Embryonic facial prominence (tissue), 1 donor: ENCODE results near the gene RLIM.
A peak's percentile ranks its signal among the peaks of the same experiment; 100 is the strongest.
"Not testable (repeated sequence)": the region's sequence is repeated elsewhere in the genome, so short reads cannot be mapped to it uniquely, and the experiment has no call there.

ENCODE experiments used
- DNase-seq: peaks from one replicate; pipeline ENCODE4 v3.0.0-alpha.2; 2016; ENCODE audit errors: extremely low spot score

RLIM gene, protein sequence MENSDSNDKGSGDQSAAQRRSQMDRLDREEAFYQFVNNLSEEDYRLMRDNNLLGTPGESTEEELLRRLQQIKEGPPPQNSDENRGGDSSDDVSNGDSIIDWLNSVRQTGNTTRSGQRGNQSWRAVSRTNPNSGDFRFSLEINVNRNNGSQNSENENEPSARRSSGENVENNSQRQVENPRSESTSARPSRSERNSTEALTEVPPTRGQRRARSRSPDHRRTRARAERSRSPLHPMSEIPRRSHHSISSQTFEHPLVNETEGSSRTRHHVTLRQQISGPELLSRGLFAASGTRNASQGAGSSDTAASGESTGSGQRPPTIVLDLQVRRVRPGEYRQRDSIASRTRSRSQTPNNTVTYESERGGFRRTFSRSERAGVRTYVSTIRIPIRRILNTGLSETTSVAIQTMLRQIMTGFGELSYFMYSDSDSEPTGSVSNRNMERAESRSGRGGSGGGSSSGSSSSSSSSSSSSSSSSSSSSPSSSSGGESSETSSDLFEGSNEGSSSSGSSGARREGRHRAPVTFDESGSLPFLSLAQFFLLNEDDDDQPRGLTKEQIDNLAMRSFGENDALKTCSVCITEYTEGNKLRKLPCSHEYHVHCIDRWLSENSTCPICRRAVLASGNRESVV

DNA sequence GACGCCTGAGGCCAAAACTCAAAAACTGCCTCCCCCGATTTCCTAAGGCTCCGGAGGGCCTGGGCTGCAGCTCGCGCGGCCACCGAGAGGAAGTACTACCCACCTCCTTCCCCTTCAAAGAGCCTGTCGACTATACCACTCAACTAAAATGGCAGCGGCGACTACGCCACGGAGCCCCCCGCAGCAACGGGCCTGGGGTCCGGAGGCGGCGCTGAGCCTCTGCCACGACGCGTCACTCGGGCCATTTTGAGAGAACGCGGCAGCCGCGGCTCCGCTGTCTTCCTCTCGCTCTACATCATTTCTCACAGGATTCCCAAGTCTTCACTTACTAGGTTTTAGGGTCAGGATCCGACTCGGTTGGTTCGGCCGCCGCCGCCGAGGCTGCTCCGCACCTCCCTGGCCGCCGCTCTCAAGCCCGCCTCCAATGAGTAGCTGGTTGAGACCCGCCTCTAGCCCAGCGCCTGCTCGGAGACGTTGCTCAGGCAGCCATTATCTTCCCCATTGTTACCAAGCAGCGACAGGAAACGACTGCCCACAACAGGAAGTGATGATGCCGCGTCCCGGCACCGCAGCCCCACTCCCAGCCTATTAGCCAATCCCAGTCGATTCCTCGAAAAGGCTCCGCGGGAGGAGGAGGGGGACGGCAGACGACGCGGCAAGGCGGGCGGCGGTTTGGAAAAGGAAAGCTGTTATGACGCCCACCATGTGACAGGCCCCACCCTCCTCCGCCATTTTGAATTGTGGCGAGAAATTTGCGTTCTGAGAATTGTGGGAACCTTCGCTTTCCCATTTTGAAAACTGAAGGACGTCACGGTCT lies at the start of gene RLIM:
Gene RLIM, minus strand, starts transcription at position 532 of the 817 bp plus-strand sequence. CDS start 18,647 bp downstream, outside the sequence.
- peak; percentile 89 for DNase-seq

DNA sequence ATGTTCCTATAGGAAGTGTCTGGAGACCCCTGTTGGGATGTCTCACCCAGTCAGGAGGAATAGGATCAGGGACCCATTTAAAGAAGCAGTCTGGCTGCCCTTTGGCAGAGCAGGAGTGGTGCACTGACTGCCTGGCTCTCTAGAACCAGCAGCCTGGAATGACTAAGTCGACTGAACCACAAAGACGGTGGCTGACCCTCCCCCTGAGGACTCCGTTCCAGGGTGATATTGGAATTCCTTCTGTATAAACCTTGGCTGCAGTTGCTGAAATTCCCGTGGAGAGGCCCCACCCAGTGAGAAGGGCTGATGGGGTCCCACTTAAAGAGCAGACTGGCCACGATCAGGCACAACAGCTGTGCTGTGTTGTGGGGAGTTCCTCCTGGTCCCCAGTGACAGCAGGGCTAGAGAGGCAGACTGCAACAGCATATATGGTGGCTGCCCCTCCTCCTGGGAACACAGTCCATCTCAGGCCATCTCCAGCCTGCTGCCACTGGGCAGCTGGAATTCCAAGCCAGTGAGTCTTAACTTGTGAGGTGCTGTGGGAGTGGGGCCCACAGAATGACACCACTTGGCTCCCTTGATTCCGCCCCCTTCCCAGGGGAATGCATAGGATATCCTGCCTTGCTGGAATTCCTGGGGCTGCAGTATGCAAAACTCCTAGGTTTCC lies 41.8 kb upstream of the RLIM start:
- DNase-seq, result no peak

DNA sequence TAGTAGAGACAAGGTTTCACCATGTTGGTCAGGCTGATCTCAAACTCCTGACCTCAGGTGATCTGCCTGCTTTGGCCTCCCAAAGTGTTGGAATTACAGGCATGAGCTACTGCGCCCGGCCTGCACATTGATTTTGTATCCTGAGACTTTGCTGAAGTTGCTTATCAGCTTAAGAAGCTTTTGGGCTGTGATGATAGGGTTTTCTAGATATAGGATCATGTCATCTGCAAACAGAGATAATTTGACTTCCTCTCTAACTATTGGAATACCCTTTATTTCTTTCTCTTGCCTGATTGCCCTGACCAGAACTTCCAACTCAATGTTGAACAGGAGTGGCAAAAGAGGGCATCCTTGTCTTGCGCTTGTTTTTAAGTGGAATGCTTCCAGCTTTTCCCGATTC lies 40.5 kb upstream of the RLIM start:
- DNase-seq, result not testable (repeated sequence)

DNA sequence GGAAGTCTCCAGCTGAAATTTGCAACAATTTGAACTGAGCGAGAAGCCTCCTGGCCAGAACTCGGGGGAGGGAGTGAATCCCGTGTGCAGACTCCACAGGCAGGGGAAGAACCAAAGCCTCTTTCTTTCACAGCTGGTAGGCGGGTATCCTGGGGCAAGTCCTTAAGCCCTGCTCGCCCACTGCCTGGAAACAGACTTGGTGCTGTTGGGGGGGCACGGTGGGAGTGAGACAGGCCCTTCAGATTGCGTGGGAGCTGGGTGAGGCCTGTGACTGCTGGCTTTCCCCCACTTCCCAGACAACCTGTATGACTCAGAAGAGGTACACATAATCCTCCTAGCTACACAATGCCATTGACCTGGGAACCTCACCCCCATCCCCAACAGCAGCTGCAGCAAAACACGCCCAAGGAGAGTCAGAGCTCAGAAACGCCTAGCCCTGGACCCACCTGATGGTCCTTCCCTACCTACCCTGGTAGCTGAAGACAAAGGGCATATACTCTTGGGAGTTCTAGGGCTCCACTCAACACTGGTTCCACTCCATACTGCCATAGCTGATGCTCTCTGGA lies 22.4 kb upstream of the RLIM start:
- DNase-seq, result no peak

DNA sequence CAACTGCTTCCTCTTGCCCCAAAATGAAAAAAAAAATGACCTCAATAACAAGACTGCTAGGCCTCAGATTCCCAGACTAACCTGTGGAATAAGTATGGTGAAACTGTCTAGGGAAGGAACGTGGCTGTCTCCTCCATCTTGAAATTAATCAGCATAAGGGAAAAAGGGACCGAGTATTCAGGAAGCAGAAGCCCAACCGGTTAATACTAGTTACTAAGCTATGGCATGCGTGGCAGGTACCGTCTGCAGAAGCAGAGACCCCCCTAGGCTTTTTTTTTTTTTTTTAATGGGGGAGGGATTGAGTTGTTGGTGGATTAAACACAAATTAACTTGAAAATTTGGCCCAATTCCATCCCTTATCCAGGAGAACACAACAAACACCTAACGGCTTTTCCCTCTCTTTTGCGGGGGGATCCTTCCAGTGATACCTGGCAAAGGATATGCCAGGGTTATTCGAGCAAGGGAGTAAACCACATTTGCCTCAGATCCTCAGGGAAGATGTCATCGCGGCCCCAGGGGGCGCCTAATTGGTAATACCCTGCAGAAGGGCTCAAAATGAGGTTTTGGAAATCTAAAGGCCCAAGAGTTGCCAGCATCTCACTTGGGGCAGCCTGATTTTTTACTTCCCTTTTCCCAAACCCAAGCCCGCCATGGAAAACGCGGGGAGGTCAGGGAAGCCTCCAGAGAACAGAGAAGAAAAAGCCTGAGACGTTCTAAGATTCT lies 893 bp downstream of the RLIM start:
- DNase-seq, result peak; percentile 37

DNA sequence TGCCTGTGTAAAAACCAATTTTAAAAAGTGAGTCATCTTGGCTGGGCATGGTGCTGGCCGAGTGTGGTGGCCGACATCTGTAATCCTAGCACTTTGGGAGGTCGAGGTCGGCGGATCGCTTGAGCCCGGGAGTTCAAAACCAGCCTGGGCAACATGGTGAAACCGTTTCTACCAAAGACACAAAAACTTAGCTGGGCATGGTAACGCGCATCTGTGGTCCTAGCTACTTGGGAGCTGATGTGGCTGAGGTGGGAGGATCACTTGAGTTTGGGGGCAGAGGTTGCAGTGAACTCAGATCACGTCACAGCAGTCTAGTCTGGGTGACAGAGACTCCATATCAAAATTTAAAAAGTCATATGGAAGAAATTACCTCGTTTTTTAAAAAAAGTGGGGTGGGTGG lies 7.6 kb downstream of the RLIM start:
- DNase-seq, result no peak

DNA sequence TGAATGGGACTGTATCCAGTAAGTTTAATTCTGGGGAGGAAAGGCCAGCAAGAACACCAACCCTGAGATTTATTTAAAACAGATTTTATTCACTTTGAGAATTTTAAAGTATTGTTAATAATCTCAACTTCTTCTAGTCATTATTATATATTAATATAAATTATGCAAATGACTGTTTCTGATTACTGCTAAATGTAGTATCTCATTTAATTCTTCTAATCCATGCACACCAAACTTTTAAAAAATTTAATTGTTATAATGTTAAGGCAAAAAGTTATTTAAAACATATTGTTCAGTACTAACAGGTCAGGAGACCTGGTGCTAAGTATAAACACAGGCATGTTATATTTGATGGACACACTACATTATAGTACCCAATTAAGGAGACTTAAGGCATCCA lies 8.1 kb downstream of the RLIM start:
- DNase-seq, result no peak

DNA sequence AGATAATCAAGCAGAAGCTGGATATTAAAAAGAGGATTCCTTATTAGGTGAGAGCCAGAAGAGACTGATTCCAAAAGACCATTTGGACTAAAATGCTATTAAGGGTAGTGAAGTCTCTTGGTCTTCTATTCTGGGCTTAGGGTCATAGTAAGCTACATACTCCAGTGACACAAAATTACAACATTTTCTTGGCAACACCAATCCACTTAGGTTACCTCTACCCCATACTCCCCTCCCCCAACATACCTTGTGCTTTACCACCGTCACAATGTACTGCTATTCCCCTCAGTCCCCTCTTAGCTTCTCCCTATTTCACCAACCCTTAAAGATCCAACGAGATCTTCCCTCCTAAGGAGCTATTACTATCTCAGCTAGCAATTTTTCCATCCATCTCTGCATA lies 11.4 kb downstream of the RLIM start:
- no peak for DNase-seq

DNA sequence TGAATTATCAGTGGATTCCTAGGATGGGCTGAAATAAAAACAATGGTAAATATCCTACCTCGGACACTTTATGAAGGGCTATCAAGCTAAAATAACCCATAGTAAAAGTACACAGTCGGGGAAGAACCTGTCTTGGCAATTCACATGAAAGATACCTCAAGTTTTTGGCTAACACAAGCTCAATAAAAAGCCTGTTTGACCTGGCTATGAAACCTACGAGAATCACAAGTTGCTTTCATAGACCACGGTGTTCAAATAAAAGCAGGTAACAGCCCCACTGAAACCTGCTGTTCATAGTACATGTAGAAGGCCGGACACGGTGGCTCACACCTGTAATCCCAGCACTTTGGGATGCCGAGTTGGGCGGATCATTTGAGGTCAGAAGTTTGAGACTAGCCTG lies 12.3 kb downstream of the RLIM start:
- DNase-seq, result no peak

DNA sequence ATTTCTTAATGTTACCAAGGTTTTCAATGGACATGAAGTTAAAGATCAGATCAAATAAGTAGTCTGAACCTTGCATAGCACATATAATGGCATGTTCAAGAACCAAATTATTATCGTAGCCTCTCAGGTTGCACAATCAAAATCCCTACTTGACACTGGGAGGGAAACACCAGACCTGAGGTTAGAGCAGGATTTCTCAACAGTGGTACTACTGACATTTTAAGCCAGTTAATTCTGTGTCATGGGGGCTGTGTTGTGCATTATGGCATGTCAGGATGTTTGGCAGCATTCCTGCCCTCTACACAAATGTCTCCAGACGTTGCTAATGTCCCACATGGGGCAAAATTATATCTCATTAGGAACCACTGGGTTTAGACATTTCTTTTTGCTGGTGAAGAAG lies 20.8 kb downstream of the RLIM start:
- no peak for DNase-seq

DNA sequence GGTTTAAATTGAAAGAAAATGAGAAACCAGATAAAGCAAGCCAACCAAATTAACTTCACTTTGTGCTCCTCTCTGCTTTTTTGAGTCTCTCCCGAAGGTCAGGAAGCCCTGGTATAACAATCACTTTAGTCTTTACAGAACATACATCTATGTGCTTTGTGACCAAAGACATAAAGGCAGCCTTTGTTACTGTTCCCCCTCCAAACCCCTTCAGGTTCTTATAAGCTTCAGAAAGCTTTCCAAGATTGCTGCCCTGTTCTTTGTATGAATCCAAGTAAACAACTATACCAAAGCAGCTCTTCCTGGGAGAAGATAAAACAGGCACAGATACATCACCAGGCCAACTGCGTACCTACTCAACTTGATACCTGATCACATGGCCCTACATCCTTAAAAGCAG lies 28.7 kb downstream of the RLIM start:
- no peak for DNase-seq

DNA sequence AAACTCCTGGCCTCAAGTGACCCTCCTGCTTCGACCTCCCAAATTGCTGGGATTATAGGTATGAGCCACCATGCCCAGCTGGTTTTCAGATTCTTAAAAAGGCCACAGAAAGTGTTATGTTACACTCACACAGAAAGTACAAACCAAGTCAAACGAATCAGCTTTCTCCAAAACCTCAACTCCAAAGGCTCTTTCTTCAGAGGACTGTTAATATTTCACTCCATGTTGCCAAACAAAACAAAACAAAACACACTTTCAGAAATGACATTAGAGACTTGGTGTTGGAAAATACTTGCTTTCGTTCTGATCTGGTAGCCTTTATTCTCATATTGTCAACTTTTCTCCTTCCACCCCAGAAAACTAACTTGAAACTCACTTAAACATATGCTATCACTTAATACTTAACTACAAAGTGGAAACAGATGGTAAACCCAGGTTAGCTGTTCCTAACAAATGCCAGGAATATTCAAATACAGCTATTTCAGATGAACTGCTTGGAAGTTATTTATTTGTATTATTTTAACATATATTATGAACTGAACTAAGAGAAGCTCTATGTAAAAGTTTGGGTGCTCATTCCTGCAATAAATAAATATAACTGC lies 34.7 kb downstream of the RLIM start:
- DNase-seq, result peak; percentile 39

DNA sequence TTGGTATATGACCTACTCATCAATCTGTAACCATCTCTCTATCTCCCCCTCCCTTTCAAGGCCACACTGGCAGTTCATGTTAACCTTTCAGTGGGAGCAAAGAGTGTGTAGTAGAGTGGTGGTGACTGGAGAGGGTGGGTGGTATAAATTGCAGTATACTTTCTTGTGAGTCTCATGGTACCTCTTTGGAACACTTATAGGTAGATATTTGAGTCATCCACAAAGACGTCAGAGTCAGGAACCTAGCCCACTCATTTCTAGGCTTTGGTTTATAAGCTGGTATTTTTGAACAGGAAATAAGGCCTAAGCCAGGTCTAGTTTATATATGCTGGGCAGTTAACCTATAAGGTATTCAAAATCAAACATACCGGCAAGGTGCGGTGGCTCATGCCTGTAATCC lies 36.3 kb downstream of the RLIM start:
- DNase-seq, result no peak

DNA sequence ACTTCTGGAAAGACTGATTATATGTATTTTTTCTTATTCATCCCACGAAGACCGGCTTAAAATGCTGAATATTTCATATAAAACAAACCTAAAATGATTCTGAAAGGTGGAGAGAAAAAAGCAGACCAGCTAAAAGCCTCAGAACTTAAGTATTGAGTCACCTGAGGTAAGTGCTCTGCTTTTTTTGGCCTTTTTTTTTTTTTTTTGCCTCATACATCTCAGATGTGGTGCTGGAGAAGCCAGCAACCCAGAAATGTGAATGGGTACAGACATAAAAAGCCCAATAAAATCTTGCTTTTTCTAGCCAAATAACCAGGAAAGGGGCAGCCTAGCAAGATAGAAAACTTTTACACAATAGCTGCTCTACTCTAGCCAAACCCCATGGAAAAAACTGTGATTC lies 57.0 kb downstream of the RLIM start:
- no peak for DNase-seq

DNA sequence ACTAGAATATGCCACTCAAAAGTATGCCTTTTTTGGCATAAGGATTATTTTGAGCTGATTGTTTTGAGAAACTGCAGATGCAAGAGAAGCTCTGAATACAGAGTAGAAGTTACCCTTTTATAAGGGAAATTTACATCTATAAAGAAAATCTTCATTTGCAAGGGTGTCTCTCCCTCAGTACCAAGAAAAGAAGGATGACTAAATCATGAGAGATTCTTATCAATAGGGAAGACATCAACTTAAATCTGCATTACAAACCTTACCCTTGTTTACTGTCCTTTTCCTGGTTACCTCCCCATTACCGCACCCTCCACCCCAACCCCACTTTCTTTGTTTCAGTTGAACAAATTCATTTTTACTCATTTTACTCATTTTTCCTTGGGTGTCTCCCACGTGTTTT lies 62.5 kb downstream of the RLIM start:
- DNase-seq, result no peak

DNA sequence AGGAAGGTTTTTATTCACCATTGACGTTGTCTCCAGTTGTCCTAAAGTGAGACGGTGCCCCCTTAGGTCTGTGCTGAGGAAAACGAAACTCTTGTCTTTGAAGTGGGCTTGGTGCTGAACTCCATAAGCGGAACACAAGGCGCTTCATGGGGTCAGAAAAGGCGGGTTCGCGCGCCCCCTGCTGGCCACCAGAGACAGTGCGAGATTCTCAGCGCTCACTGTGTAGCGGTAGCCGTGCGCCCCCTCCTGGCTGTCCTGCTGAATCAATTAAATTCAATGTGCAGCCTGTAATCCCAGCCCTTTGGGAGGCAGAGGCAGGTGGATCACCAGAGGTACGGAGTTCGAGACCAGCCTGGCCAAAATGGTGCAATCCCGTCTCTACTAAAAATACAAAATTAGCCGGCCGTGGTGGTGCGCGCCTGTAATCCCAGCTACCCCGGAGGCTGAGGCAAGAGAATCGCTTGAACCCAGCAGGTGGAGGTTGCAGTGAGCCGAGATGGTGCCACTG lies 64.1 kb downstream of the RLIM start:
- DNase-seq, result peak; percentile 7

DNA sequence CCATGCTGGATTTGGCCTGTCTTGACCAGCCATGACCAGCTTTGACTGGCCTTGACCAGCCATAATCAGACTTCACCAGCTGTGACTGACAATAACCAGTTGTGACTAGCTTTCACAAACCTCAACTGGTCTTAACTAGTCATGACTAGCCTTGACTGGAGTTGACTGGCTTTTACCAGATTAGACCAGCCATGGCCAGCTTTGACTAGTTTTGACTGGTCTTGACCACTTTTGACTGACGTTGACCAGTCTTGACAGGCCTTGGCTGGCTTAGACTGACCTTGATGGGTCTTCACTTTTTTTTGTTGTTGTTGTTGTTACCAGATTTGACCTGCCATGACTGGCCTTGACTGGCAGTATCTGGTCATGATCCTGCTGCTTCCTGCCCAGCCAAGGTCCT lies 67.4 kb downstream of the RLIM start:
- DNase-seq, result no peak

DNA sequence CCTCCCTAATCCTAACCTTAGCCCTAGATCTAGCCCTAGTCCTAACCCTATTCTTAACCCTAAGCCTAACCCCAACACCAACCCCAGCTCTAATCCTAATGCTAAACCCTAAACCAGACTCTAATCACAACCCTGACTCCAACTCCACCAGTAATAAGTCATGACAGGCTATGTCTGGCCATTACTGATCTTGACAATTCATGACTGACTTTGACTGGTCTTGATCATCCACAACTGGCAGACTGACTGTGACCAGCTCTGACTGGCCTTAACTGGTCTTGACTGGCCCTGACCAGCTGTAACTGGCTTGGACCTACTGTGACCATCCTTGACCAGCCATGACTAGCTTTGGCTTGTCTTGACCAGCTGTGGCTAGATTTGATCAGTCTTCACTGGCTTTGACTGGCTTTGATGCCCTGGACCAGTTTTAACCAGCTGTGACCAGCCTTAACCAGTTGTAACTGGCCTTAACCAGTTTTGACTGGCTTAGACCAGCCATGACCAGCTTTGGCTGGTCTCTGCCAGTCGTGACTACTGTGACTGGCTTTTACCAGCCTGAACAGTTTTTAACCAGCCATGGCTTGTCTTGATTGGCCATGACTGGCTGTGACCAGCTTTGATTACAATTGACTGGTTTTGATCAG lies 68.4 kb downstream of the RLIM start:
- DNase-seq, result no peak

DNA sequence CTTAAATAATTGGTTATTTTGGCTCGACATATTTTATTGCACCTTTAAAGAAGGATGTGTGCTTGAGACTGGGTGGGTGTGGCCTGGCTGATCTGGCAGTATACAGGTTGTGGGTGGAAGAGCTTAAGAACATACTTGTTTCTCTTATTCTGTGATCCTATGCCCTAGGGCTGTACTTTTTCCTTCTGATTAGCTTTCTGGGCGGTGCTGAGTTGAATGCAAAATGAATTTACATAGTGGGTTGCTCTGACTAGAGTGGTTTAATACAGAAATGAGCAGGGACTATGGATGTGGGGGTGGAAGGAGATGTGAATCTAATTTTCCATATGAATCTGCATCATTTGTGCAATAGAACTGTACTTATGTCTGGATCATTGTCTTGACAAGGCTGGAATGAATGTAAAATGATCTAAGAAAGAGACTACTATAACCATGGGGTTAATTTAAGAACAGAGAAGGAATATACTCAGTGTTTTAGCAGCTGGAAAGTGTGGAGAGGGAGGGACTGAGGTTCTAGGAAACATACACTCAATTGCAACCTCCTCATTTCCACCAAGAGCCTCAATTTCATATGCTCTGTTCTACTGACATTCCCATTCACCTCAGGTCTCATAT lies 73.7 kb downstream of the RLIM start:
- no peak for DNase-seq
